Measurements from ENCODE around the gene C2CD2.

The C2CD2 gene

GRCh38 chr21:41845310-41846032, 108.3 kb downstream of the C2CD2 start:
- no peak for DNase-seq (ENCODE audit: low spot score)

DNA sequence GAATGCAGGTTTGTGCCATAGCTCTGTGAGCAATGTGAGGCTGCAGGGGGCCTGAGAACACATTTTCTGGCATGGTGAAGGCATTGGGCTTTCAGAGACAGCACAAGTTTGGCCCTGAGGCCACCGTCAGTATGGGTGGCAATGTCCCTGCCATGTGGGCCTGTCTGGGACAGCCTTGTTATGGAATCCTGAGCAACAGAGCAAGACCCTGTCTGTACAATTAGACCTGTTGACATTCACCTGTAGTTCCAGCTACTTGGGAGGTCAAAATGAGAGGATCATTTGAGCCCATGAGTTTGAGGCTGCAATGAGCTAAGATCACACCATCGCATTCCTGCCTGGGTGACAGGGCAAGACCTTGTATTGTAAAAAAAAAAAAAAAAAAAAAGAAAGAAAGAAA, 110.2 kb downstream of the C2CD2 start:
- DNase-seq (ENCODE audit: low spot score), result no peak

DNA sequence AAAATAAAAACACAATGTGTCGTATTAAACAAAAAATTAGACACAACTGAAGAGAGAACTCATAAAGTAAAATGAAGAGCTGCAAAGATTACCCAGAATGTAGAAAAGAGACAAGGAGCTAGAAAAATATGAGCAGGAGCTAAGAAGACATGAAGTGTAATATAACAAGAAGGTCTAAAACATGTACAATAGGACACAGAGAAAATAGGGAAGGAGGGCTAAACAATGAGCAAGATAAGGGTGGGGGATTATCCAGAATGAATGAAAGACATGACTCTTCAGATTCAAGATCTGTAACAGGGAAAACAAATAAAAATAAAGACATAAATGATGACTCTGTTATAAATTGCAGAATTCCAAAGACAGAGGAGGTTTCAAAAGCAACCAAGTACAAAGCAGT, 112.9 kb downstream of the C2CD2 start:
- no peak for DNase-seq (ENCODE audit: low spot score)

DNA sequence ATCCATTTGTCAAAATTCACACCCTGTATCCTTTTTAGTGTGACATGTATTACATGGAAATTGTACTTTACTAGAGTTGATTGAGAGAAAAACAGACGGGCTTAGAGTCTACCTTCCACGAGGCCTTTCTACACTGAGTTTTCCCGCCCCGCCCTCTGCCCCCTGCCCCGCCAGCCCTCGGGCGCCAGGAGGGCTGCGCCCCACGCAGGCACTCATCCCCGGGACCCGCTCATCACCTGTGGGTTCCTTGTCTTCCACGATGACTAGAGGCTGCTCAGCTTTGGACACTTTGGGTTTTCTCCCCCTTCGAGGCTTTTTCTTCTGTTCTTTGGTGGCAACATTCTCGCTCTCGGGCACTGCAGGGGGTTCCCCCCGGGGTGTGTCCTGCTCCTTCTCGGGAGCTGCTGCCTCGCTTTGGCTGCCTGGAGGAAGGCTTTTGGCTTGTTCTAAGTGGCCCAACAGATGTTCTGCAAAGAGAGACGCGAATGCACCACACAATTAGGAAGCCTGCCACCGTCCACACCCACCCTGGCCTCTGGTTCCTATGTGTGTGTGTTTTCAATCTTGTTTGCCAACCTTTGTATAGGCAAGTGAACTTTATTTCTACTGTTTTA, 114.3 kb downstream of the C2CD2 start:
- DNase-seq (ENCODE audit: low spot score), result no peak

DNA sequence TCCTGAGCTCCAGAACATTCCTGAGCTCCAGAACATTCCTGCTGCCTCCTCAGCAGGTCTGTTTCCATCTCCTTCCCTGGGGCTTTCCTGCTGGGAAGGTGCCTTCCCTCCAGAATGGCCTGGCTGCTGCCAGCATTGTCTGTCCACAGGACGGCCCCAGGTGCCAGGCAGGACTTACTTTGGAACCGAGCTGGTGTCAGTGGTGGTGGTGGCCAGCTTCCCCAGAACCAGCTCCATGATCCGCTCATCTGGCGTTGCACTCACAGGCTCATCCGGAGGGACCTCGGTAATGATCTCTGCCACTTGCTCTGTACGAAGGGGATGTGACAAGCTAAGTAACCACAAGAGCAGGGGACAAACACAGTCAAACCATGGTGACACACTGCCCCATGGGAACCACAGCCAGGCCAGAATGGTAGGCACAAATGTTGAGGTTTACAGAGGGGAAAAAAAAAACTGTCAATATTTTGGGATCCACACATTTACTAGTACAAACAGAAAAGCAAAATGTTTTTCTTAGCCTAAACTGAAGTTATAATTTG, 116.0 kb downstream of the C2CD2 start:
- peak; percentile 58 for DNase-seq (ENCODE audit: low spot score)

DNA sequence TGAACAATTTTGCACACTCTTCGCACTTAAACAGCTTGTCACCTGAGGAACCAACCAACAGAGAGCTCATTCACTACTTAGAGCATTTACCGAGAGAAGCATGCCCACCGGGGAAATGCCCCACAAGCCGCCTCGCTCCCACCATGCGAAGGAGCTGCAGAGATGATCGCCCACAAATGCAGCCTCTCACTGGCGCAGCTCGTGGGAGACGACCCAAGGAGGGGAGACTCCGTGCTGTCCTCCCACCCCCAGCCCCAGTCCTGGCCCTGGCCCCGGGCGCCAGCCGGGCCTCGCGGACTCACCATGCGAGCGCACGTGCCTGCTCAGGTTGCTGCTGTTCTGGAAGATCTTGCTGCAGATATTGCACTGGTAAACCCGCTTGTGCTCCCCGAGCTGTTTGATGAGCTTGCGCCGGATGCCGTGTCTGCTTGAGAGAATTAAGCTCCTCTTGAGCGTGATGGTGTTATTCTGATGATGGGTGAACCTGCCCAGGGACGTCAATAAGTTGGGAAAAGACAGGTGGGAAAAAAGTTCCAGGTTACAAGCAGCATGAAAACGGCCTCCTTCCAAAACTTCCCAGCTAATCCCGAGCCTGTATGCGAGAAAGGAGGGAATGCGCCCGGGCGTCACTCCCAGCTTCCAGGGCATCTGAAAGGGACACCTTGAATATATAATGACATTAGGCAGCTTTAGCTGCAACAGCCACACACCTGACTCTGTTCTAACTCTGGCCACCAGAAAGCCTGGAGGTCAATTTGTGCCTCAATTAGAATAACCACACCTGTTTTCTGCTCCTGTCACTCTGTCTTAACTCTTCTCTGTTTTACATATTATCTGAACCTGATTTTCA, 117.4 kb downstream of the C2CD2 start:
- DNase-seq (ENCODE audit: low spot score), result peak; percentile 34

GRCh38 chr21:41835711-41836154, 118.1 kb downstream of the C2CD2 start:
- peak; percentile 45 for DNase-seq (ENCODE audit: low spot score)
